GM12865 (cell line): Measurements from ENCODE around the gene NCOA6.

Source experiments
- DNase-seq: peaks from one replicate; pipeline ENCODE4 v3.0.0; 2010; ENCODE audit warnings: low read depth
- H3K4me3 ChIP-seq: 2 replicates; pipeline ENCODE4 v1.5.1; 2011; ENCODE audit warnings: mild to moderate bottlenecking, low read depth, low read length, control low read depth
- TF ChIP-seq, protein P1 (sequence below): IDR thresholded peaks from 2 replicates; pipeline ENCODE4 v1.5.1; 2011; ENCODE audit warnings: low read length, control low read depth, low read depth, inconsistent platforms; ENCODE audit not compliant: insufficient read depth; ENCODE audit errors: missing control alignments

The NCOA6 gene

DNA sequence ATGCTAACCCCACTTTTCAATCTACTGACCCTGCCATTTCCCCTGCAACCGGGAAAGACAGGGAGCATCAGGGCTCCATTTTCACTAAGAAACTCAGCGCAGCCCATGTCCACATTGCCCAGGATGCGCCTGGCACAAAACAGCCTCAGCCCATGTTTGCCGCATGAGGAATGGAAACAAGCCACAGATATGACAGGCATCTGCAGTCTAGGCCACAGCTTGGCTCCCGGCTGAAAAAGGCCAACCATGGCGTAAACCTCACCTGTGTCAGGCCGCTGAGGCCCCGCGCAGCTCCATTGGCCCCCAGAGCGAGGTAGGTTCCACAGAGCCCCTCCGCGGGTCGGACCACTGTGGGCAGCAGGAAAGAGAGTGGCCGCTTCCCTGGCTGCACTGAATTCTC is 25.5 kb upstream of the NCOA6 start:
- no peak overlapping the region for H3K4me3 ChIP-seq
- TF ChIP-seq, protein P1, sequence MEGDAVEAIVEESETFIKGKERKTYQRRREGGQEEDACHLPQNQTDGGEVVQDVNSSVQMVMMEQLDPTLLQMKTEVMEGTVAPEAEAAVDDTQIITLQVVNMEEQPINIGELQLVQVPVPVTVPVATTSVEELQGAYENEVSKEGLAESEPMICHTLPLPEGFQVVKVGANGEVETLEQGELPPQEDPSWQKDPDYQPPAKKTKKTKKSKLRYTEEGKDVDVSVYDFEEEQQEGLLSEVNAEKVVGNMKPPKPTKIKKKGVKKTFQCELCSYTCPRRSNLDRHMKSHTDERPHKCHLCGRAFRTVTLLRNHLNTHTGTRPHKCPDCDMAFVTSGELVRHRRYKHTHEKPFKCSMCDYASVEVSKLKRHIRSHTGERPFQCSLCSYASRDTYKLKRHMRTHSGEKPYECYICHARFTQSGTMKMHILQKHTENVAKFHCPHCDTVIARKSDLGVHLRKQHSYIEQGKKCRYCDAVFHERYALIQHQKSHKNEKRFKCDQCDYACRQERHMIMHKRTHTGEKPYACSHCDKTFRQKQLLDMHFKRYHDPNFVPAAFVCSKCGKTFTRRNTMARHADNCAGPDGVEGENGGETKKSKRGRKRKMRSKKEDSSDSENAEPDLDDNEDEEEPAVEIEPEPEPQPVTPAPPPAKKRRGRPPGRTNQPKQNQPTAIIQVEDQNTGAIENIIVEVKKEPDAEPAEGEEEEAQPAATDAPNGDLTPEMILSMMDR: no peak
- no peak for DNase-seq

DNA sequence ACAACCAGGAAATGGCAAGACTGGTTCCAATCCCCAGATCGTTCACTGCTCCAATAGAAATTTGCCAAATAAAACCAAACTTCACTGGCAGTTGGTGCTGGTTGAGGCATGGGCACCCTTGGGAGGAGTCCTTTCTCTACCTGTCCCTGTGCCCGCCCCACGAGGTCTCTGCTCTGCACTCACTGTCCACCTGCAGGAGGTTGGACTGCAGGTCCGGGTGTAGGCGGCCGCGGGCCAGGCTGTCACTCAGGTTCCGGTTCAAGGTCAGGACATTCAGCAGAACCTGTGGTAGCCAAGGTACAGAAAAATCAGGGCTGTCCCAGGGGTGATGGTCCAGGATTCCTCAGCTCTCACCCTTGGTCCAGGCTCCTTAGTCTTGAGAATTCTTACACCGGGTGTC is 24.3 kb upstream of the NCOA6 start:
- no peak for DNase-seq
- H3K4me3 ChIP-seq: no peak overlapping the region
- TF ChIP-seq, protein P1: no peak

DNA sequence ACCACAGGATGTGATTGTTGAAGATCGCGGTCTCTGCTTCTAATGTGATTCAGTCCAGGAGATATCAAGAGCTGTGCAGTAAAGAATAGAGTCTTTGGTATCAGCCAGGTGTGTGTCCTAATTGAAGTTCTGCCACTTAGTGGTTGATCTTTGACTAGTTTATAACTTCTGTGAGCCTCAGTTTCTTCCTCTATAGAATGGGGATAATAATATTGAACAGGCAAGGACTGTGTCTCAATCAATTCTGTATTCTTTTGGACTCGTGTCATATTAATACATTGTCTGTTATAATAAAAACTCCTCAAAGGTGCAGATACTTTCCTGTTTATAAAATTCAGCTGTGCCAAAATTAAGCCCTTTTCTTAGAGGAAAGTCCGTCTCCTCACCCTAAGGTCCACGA is 23.1 kb upstream of the NCOA6 start:
- no peak for DNase-seq
- no peak overlapping the region for H3K4me3 ChIP-seq
- TF ChIP-seq, protein P1: no peak

DNA sequence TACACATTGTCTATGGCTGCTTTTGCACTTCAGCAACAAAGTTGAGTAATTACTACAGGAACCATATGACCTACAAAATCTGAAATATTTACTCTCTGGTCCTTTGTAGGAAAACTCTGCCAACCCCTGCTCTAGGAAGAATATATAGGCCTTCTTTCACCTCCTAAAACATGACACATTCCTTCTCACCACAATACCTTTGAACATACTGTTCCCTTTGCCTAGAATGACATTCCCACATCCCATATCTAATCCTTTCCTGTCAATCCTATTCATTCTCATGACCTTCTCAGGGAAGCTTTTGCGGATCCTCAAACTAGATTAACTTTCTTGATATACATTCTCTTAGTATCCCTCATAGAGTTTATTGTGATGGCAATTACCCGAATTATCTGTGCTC is 18.0 kb upstream of the NCOA6 start:
- no peak for DNase-seq
- H3K4me3 ChIP-seq: no peak overlapping the region
- TF ChIP-seq, protein P1: no peak

DNA sequence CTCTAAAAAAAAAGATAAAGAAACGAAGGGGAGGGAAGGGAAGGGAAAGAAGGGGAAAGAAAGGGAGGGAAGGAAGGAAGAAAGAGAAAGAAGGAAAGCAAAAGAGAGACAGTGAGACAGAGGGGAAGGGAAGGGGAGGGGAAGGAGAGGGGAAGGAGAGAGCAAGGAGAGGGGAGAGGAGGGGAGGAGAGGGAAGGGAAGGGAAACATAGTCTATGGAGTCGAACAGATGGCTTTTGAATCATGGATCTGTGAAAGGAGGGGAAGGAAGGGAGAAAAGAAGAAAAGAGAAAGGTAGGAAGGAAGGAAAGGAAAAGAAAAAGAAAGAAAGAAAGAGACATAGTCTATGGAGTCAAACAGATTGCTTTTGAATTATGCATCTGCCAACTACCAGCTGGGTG is 16.7 kb upstream of the NCOA6 start:
- no peak overlapping the region for H3K4me3 ChIP-seq
- TF ChIP-seq, protein P1: no peak
- no peak for DNase-seq

DNA sequence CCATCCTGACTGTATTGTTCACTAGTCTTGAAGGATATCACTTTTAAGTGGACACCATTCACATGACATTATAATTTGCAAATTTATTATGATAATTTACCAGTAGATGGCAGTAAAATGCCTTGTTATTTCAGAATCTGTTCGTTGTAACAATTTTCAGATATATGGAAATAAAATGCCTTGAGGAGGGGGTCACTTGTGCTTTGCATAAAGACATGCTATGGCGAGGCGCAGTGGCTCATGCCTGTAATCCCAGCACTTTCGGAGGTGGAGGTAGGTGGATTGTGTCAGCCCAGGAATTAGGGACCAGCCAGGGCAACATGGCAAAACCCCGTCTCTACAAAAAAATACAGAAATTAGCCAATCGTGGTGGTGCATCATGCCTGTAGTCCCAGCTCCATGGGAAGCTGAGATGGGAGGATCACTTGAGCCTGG is 9.0 kb upstream of the NCOA6 start:
- DNase-seq: peak; percentile 37
- TF ChIP-seq, protein P1: peak; percentile 13
- no peak overlapping the region for H3K4me3 ChIP-seq

DNA sequence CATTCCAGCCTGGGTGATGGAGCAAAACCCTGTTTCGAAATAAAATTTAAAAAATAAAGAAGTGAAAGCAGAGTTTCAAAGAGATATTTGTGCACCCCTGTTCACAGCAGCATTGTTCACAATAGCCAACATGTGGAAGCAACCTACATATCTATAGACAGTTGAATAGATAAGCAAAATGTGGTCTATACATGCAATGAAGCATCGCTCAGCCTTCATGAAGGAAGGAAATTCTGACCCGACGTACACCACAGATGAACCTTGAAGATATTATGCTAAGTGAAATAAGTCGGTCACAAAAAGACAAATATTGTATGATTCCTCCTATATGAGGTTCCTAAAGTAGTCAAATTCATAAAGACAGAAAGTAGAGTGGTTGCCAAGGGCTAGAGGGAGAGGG is 6.5 kb upstream of the NCOA6 start:
- no peak for DNase-seq
- TF ChIP-seq, protein P1: no peak

More for the DNA sequence above, 6.5 kb upstream of the NCOA6 start:
- no peak overlapping the region for H3K4me3 ChIP-seq
